ENCODE measurements around the gene LHFPL2. TPM values are rescaled to one million over a fixed set of nuclear protein-coding genes. Genes with fewer than 3 reads are reported as not detected.

The LHFPL2 gene
- total RNA-seq, 1 donor from 2014 or later = 14.4 TPM

GRCh38 chr5:78576376-78576775, 72.2 kb downstream of the LHFPL2 start:
- no peak for DNase-seq (ENCODE audit: low read depth)
- TF ChIP-seq CTCF (conservative IDR thresholded peaks at IDR 0.05; ENCODE audit: low read depth, low read length) = no peak
- no peak overlapping the region for H3K4me3 ChIP-seq (ENCODE audit: low read depth, low read length)

- DNase-seq (ENCODE audit: low read depth) = no peak
- TF ChIP-seq CTCF (conservative IDR thresholded peaks at IDR 0.05; ENCODE audit: low read depth, low read length) = no peak
- no peak overlapping the region for H3K4me3 ChIP-seq (ENCODE audit: low read depth, low read length)
These were observed 73.8 kb downstream of the LHFPL2 start for GRCh38 chr5:78574731-78575161.

- no peak overlapping the region for H3K4me3 ChIP-seq (ENCODE audit: low read depth, low read length)
- TF ChIP-seq CTCF (conservative IDR thresholded peaks at IDR 0.05; ENCODE audit: low read depth, low read length) = no peak
- DNase-seq (ENCODE audit: low read depth) = no peak
These were observed 74.4 kb downstream of the LHFPL2 start for GRCh38 chr5:78574131-78574673.

GRCh38 chr5:78573318-78573717, 75.3 kb downstream of the LHFPL2 start:
- TF ChIP-seq CTCF (conservative IDR thresholded peaks at IDR 0.05; ENCODE audit: low read depth, low read length) = no peak
- no peak for DNase-seq (ENCODE audit: low read depth)
- H3K4me3 ChIP-seq (ENCODE audit: low read depth, low read length) = no peak overlapping the region

- H3K4me3 ChIP-seq (ENCODE audit: low read depth, low read length) = no peak overlapping the region
- no peak for TF ChIP-seq CTCF (conservative IDR thresholded peaks at IDR 0.05; ENCODE audit: low read depth, low read length)
- no peak for DNase-seq (ENCODE audit: low read depth)
These were observed 77.9 kb downstream of the LHFPL2 start for GRCh38 chr5:78570646-78571045.

- TF ChIP-seq CTCF (conservative IDR thresholded peaks at IDR 0.05; ENCODE audit: low read depth, low read length) = no peak
- DNase-seq (ENCODE audit: low read depth) = no peak
These were observed 79.1 kb downstream of the LHFPL2 start for GRCh38 chr5:78569441-78569840.

GRCh38 chr5:78568676-78569075, 79.9 kb downstream of the LHFPL2 start:
- no peak for TF ChIP-seq CTCF (conservative IDR thresholded peaks at IDR 0.05; ENCODE audit: low read depth, low read length)
- no peak for DNase-seq (ENCODE audit: low read depth)
- H3K4me3 ChIP-seq (ENCODE audit: low read depth, low read length) = no peak overlapping the region

More at GRCh38 chr5:78569441-78569840, 79.1 kb downstream of the LHFPL2 start:
- H3K4me3 ChIP-seq (ENCODE audit: low read depth, low read length) = no peak overlapping the region

All from epithelial cell of proximal tubule (primary cell).